ENCODE results near the gene OR52N5.

OR52N5 gene

GRCh38 chr11:5726351-5726750 lies 56.8 kb downstream of the OR52N5 start:
- DNase-seq (ENCODE audit: insufficient read length, low spot score) (no peak), FAIRE-seq (no peak)
